Measurements from ENCODE around the gene ABLIM3.

DNA sequence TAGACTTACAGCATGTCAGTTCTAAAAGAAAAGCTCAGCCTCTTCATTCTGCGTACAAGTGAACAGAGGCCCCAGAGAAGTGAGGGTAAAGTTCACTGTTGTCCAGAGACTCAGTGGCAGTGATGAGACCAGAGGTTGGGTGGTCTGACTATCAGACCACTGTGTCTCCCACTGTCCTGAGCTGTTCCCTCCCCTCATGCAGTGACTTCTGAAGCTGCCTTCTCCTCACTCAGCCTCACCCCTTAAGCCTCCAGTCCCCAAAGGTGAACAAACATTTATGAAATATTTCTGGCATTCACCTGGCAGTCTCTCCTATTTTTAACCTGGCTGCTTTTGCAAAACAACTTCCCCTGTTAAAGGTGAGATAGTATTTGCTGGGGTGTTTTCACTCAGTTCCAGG is 54.7 kb downstream of the ABLIM3 start:
- TF ChIP-seq GATA3 (IDR thresholded peaks at IDR 0.05; ENCODE audit: low read depth, low read length), result no peak
- no peak for TF ChIP-seq GATA2 (IDR thresholded peaks at IDR 0.05; ENCODE audit: low read depth, low read length)

Measured in SH-SY5Y (cell line).